ENCODE measurements around the gene AZIN2. TPM values are rescaled to one million over a fixed set of nuclear protein-coding genes. Genes with fewer than 3 reads are reported as not detected.

The AZIN2 gene
- total RNA-seq, 4 donors from 2014 or later: 2.5 to 6.1 (median 4.1) TPM

- Histone ChIP-seq H3K27me3 (no peaks in the 10 kb centered on the region), H3K9me3 (no peaks in the 10 kb centered on the region), H3K27ac (replicated peaks in 1 of 4) (no peak overlapping the region), H3K4me3 (no peak overlapping the region), H3K4me1 (peaks cover 32 to 51% (median 39%) of the 10 kb centered on the region in 4 donors), H3K36me3 (peaks cover 6 to 50% (median 20%) of the 10 kb centered on the region in 4 donors)
- TF ChIP-seq POLR2AphosphoS5 (IDR thresholded peaks at IDR 0.05) (no peak), CTCF (IDR thresholded peaks at IDR 0.05) (no peak), EP300 (IDR thresholded peaks at IDR 0.05) (no peak), POLR2A (IDR thresholded peaks at IDR 0.05; ENCODE audit: low read depth) (no peak)
- 73% methylated on average over 4 of the region's 4 CpGs for WGBS
- intact Hi-C loops (cut with DNase I): no loop called here
- no peak for DNase-seq (ENCODE audit: extremely low spot score)
These were observed 75.1 kb downstream of the AZIN2 start for GRCh38 chr1:33155877-33156538.

- 90% methylated on average over 4 of the region's 4 CpGs for WGBS
- intact Hi-C loops (cut with DNase I): no loop called here
- H3K36me3 ChIP-seq: peaks cover 6 to 40% (median 20%) of the 10 kb centered on the region in 4 donors
- no peak overlapping the region for H3K27ac ChIP-seq (replicated peaks in 1 of 4)
- TF ChIP-seq POLR2AphosphoS5 (IDR thresholded peaks at IDR 0.05) (no peak), CTCF (IDR thresholded peaks at IDR 0.05) (no peak), EP300 (IDR thresholded peaks at IDR 0.05) (no peak), POLR2A (IDR thresholded peaks at IDR 0.05; ENCODE audit: low read depth) (no peak)
- H3K4me3 ChIP-seq: no peak overlapping the region
- no peaks in the 10 kb centered on the region for H3K27me3 ChIP-seq
- peaks cover 34 to 48% (median 39%) of the 10 kb centered on the region in 4 donors for H3K4me1 ChIP-seq
- no peaks in the 10 kb centered on the region for H3K9me3 ChIP-seq
- DNase-seq (ENCODE audit: extremely low spot score): no peak
These were observed 76.2 kb downstream of the AZIN2 start for GRCh38 chr1:33157131-33157530.

- H3K9me3 ChIP-seq: no peaks in the 10 kb centered on the region
- no peak for DNase-seq (ENCODE audit: extremely low spot score)
- H3K4me3 ChIP-seq: no peak overlapping the region
- intact Hi-C loops (cut with DNase I): no loop called here
- H3K27ac ChIP-seq (replicated peaks in 1 of 4): no peak overlapping the region
- H3K4me1 ChIP-seq: peaks cover 21 to 36% (median 30%) of the 10 kb centered on the region in 4 donors
- TF ChIP-seq POLR2AphosphoS5 (IDR thresholded peaks at IDR 0.05) (no peak), POLR2A (IDR thresholded peaks at IDR 0.05; ENCODE audit: low read depth) (no peak), CTCF (IDR thresholded peaks at IDR 0.05) (no peak), EP300 (IDR thresholded peaks at IDR 0.05) (no peak)
- 100% methylated on average over 3 of the region's 3 CpGs for WGBS
- H3K36me3 ChIP-seq: peaks cover 6 to 36% (median 20%) of the 10 kb centered on the region in 4 donors
- no peaks in the 10 kb centered on the region for H3K27me3 ChIP-seq
These were observed 77.4 kb downstream of the AZIN2 start for GRCh38 chr1:33158366-33158765.

GRCh38 chr1:33159577-33159976, 78.6 kb downstream of the AZIN2 start:
- Histone ChIP-seq H3K36me3 (peaks cover 6 to 39% (median 19%) of the 10 kb centered on the region in 4 donors), H3K9me3 (no peaks in the 10 kb centered on the region), H3K4me1 (peaks cover 11 to 29% (median 19%) of the 10 kb centered on the region in 4 donors), H3K27me3 (no peaks in the 10 kb centered on the region), H3K27ac (replicated peaks in 1 of 4) (no peak overlapping the region), H3K4me3 (no peak overlapping the region)
- intact Hi-C loops (cut with DNase I): no loop called here
- no peak for TF ChIP-seq POLR2AphosphoS5 (IDR thresholded peaks at IDR 0.05)
- no peak for TF ChIP-seq EP300 (IDR thresholded peaks at IDR 0.05)
- no peak for TF ChIP-seq POLR2A (IDR thresholded peaks at IDR 0.05; ENCODE audit: low read depth)
- TF ChIP-seq CTCF (IDR thresholded peaks at IDR 0.05): no peak
- no peak for DNase-seq (ENCODE audit: extremely low spot score)
- WGBS: 99% methylated on average over 12 of the region's 26 CpGs

Data from esophagus muscularis mucosa (tissue), 4 donors.